Ecto neural progenitor cell (in vitro differentiated cells): ENCODE measurements around the gene SATL1.
"Not testable (repeated sequence)": the region's sequence is repeated elsewhere in the genome, so short reads cannot be mapped to it uniquely, and the experiment has no call there.

Experiments
- DNase-seq: peaks from one replicate; pipeline ENCODE4 v3.0.0-alpha.2; 2018; ENCODE audit warnings: low spot score

The SATL1 gene

GRCh38 chrX:85243761-85244449, at the start of gene SATL1, which contains the start of gene ZNF711:
SATL1 (minus strand) TSS chrX:85243779; CDS start chrX:85108968, 134,811 bp downstream.
ZNF711 (plus strand) TSS chrX:85243991; CDS start chrX:85247573, 3,582 bp downstream.
- DNase-seq = peak; percentile 76

GRCh38 chrX:85288992-85289723, 45.6 kb upstream of the SATL1 start:
- no peak for DNase-seq

- DNase-seq = not testable (repeated sequence)
Measured at GRCh38 chrX:85285286-85285685, 41.7 kb upstream of the SATL1 start.

GRCh38 chrX:85244450-85245211, 1.1 kb upstream of the SATL1 start:
- peak; percentile 55 for DNase-seq

DNA sequence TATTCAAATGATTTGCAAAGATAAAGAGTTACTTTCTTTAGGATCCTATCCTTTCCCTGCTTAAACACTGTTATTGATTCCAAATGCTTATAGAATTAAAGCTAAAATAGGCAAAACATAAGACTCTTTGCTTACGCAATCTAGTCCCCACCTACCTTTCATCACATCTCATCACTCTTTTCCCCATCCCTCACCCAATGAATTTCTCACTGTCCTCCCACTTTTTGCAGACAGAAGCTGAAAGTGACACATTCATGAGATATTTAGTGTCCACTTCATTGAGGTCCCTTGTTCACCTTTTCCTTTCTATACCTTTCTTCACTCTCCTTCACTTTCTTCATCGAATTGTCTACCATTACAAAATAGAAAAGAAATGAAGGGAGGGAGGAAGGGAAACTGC, 424 bp downstream of the SATL1 start:
- DNase-seq = no peak

- DNase-seq = no peak
Measured at GRCh38 chrX:85223359-85223758, 20.2 kb downstream of the SATL1 start.

DNA sequence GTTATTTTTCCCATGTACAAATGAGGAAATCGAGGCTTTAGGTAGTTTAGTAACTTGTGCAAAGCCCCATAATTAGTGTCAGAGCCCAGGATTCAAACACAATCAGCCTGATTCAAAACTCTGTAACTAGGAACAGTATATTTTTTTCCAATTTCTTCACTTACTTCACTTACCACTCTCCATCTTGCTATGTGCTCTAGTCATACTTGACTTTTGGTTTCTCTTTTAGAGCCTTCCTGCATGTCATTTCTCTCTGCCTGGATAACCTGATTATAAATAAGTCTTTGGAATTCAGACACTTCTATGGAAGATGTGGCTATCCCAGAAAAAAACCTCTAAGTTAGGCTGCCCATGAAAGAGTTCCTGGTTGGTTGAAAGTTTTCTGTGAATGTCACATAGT, 22.2 kb downstream of the SATL1 start:
- DNase-seq = no peak

DNA sequence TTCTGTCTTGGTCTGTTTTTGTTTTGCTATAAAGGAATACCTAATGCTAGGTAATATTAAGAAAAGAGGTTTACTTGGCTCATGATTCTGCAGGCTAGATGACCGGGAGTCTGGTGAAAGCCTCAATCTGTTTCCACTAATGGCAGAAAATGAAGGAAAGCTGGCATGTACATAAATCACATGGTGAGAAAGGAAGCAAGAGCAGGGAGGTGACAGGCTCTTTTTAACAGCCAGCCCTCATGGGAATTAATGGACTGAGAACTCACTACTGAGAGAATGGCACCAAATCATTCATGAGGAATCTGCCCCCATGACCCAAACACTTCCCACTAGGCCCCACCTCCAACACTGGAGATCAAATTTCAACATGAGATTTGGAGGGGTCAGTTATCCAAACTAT, 27.6 kb downstream of the SATL1 start:
- no peak for DNase-seq

DNA sequence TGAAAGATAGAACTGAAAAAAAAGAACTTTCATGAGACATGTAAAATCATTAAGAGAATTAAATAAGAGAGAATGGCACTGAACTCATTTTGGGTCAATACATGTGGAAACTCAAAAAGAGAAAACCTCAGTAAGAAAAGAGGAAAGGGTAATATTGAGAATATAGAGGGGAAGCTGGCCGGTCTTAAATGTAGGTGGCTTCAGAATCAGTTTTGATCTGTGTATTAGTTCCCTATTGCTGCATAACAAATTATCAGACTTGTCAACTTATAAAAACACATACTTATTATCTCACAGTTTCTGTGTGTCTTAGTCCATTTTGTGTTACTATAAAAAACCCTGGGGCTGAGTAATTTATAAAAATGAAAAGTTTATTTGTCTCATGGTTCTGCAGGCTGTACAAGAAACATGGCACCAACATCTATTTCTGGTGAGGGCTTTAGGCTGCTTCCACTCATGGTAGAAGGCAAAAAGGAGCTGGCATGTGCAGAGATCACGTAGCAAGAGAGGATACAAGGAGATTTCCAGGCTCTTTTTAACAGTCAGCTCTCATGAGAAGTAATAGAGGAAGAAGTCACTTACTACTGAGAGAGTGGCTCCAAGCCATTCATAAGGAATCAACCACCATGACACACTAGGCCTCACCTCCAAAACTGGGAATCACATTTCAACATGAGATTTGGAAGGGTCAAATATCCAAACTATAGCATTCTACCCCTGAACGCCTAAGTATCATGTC, 29.6 kb downstream of the SATL1 start:
- no peak for DNase-seq

- DNase-seq = no peak
Measured at GRCh38 chrX:85203461-85203970, 40.1 kb downstream of the SATL1 start.

GRCh38 chrX:85196319-85196718, 47.3 kb downstream of the SATL1 start:
- DNase-seq = no peak

DNA sequence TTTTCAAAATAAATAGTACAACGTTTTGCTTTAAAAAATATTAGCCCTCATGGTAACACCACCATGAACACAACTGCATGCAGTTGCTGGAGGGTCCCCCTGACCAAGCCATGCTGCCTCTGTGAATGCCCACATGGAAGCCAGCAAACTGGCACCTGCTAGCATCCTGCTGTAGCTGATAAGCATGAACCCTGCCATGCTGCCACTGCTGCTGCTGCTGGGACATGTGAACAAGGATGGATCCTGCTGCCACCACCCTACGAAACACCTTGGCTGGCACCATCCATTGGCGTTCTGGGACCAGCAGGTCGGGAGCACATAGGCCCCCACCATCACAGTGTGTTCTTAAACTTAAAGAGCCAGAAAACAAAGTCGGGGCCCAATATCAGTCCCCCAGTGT, 83.9 kb downstream of the SATL1 start:
- no peak for DNase-seq

DNA sequence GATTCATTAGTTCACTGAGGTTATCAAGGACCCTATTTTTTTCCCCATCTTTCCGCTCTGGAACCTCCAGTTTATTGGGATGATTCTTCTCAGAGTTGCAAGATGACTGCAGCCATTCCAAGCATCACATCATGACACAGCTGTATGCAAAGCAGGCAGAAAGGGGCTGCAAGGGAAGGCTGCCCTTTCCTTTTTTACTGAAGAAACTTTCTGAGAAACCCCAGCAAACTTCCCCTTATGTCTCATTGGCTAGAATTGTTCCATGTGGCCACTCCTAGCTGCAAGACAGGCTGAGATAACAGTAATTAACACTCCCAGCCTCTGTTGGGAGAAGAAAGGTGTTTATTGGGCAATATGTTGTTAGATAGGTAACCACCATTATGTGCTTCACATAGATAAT, 102.6 kb downstream of the SATL1 start:
- no peak for DNase-seq

DNA sequence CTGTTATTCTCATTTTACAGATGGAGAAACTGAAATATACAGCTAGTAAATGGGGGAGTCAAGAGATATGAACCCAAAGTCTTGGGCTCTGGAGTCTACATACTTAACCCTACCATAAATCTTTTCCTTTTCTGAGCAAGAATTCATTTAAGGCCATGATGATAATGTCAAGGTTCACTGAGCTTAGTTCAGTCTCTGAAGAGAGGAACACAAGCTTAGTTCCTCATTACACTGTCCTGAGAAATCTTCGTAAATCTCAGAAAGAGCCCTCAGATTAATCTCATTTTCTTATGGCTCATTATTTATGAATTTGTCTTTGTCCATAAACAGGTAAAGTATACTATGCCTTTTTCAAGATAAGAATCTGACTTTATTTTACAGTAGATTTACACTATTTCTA, 104.2 kb downstream of the SATL1 start:
- DNase-seq = no peak

DNA sequence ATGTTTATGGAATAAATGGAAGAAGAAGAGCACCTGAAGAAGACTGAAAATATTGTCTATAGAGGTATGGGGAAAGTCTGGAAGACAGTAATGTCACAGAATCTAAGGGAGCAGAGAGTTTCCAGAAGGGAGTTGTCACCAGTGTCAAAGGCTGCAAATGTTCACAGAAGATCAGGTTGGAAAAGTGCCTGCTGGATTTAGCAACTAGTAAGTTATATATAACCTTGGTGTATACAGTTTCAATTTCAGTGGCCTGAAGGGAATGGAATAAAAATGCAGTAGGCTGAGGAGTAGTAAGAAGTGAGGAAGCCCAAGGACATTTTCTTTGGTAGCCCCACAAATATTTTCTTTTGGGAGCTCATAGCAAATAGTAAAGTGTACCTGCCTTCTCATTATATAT, 107.2 kb downstream of the SATL1 start:
- no peak for DNase-seq

DNA sequence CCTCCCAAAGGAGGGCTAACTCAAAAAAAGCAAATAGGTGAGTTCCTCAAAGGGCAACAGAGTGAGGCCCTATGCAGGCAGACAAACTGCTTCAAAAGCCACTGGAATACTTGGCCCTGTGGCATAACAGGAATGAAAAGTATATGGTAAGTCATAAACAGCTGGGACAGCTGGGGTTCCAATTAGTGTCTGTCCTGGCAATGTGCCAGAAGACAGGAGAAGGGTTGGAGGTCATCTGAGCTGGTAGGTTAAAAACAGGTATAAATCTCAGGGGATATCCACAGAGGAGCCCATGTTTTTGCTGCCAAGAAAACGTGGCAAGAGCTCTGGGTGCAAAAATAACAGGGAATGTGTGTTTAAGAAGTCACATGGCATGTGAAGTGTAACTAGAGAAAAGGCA, 128.3 kb downstream of the SATL1 start:
- DNase-seq = no peak

DNA sequence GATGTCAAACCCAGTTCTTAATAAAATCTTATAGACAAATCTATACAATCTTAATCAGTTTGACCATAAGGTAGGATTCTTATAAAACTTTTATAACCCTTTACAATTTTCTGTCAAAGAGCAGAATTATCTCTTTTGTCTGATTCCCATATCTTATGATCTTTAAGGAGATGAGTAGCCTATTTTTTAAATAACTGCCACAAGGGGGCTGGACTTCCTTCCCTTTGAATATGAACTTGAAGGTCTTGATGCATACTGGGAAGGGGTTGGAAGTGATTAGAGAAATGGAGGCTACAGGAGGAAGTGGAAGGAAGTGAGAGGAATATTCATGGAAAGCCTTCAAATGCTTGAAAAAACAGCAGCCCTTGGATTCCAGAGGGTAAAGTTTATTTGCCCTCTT, 128.8 kb downstream of the SATL1 start:
- no peak for DNase-seq

DNA sequence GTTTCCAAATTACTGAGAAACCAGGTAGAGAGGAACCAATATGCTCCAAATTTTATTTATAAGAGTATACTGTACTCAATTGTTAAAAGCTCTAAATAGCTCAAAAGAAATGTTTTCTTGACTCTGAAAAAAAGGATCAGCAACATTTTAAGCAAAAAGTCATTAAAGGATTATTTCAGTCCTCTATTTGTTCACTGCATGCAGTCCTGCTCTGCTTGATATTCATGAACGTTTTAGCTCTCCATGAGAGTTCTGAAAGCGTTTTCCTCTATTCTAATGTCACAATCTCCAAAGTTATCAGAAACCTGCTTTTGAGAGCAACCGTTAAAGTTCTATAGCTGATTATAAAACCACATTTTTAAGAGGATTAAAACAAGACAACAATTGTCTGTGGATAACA, 129.4 kb downstream of the SATL1 start:
- DNase-seq = no peak

GRCh38 chrX:85113746-85114145, 129.8 kb downstream of the SATL1 start:
- DNase-seq = no peak

DNA sequence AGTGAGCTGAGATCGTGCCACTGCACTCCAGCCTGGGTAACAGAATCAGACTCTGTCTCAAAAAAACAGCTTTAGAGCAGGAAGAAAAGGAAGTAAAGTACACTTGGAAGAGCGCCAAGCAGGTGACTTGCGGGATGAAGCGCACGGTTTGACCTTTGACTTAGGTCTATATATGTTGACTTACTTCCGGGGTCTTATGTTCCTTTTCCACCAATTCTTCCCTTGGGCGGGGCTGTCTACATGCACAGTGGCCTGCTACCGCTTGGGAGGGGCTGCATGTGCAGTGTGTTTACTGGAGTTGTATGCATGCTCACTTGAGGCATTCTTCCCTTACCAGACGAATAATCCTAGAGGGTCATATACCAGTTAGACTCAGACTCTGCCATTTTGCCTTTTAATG, 131.3 kb downstream of the SATL1 start:
- DNase-seq = no peak

DNA sequence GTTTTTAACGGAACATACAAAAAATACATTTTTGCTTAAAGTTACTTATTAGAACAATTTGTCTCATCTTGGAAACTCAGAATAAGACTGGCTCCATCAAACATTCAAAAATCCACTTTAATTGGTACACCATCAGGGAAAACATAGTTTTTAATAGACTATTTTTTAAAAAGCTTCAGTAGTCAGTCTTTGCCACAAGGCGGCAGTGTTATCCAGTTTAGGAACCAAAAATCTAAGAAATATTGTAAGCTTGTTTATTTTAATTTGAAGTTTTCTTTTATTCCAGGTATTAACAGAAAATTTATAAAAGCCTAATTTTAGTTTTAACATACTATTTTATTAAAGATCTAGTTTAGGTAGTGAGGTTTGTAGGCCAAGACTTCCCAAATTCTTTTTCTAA, 132.2 kb downstream of the SATL1 start:
- DNase-seq = no peak

DNA sequence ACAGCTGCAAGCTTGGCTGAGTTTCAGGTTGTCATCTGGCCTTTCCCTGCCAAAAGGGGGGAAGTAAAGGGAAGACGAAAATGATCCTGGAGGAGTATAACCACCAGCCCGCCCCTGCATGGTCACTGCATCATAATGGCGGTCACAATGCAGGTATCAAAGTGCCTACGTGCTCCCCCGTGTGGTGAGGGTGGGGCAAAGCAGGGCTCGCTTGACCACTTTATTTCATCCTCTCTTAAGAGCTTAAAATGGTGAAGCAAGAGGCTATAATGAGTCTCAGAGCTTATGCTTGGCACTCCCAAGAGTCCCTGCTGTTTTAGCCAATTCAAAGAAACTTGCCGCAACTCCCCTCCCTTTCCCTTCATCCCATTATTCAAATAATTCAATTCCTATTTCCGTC, 134.3 kb downstream of the SATL1 start:
- no peak for DNase-seq
